GM12878 (cell line): ENCODE results near the gene ARHGEF38. TPM values are rescaled to one million over a fixed set of nuclear protein-coding genes. Genes with fewer than 3 reads are reported as not detected.
"Not testable (repeated sequence)": the region's sequence is repeated elsewhere in the genome, so short reads cannot be mapped to it uniquely, and the experiment has no call there.

Experiments
- ATAC-seq: fragments of 200-7000 bp; cut with Tn5 transposase; 3 replicates; pipeline ENCODE4 v1.9.1; 2020; ENCODE audit warnings: mild to moderate bottlenecking, moderate library complexity
- BruUV-seq: library from RNA; stranded (reverse); fragments of 400-500 nt; replicated peaks from 2 replicates; lab custom pipeline; 2021; lab: Mats Ljungman, UMichigan
- CTCF ChIA-PET: fragments of 300-600 bp; sonication (Branson Sonifier 250); formaldehyde crosslinking; extraction: SDS; loops from one replicate; lab custom pipeline; 2021; ENCODE audit warnings: inconsistent platforms; lab: Yijun Ruan, JAX
- POLR2A ChIA-PET: fragments of 350-600 bp; formaldehyde crosslinking; extraction: SDS; loops from one replicate; lab custom pipeline; 2021; ENCODE audit warnings: inconsistent platforms; lab: Charles Lee
- RAD21 ChIA-PET: fragments of 300-600 bp; sonication (Branson Sonifier 250); formaldehyde crosslinking; loops from one replicate; lab custom pipeline; 2023; ENCODE audit warnings: antibody characterized with exemption; ENCODE audit not compliant: unreplicated experiment; lab: Charles Lee
- SMC1A ChIA-PET: fragments of 300-600 bp; sonication (Branson Sonifier 250); formaldehyde crosslinking; loops from one replicate; lab custom pipeline; 2023; ENCODE audit not compliant: unreplicated experiment, uncharacterized antibody; lab: Charles Lee
- DNase-seq: peaks from one replicate; pipeline ENCODE4 v3.0.0-alpha.2; 2011; ENCODE audit warnings: low read depth, low spot score
- FAIRE-seq: peaks from 3 replicates; lab custom pipeline; 2011; peaks lifted over from hg19 to GRCh38; lab: Jason Lieb, UNC
- H2AFZ ChIP-seq: 2 replicates; pipeline ENCODE4 v1.6.0; 2011; ENCODE audit warnings: low read depth, low read length, control low read depth; ENCODE audit not compliant: control insufficient read depth
- H3K27ac ChIP-seq: 2 replicates; pipeline ENCODE4 v1.5.1; 2011; ENCODE audit warnings: control low read depth; ENCODE audit not compliant: control insufficient read depth, insufficient read depth
- H3K27me3 ChIP-seq, 2 experiments: replicated peaks in 1 of 2; 2 replicates each; pipeline versions ENCODE4 v1.6.0 to v1.6.1; 2011; ENCODE audit warnings: low read length in 1 of 2; ENCODE audit not compliant: control insufficient read depth in 2 of 2, insufficient read depth in 2 of 2
- H3K36me3 ChIP-seq, 2 experiments: 2 replicates each; pipeline ENCODE4 v1.5.1; 2011; ENCODE audit warnings: low read length in 1 of 2; ENCODE audit not compliant: control insufficient read depth in 2 of 2, insufficient read depth in 2 of 2
- H3K4me1 ChIP-seq: 2 replicates; pipeline ENCODE4 v1.6.1; 2011; ENCODE audit warnings: mild to moderate bottlenecking, low read length, moderate library complexity, mixed read lengths; ENCODE audit not compliant: control insufficient read depth, insufficient read depth
- H3K4me2 ChIP-seq: 2 replicates; pipeline ENCODE4 v1.6.0; 2011; ENCODE audit warnings: control low read depth; ENCODE audit not compliant: control insufficient read depth, insufficient read depth
- H3K4me3 ChIP-seq: fragments of 200-600 bp; sonication (generic); 2 replicates; pipeline ENCODE4 v1.5.1; 2016
- H3K79me2 ChIP-seq: 2 replicates; pipeline ENCODE4 v1.6.0; 2011; ENCODE audit warnings: low read length; ENCODE audit not compliant: control insufficient read depth, insufficient read depth
- H3K9ac ChIP-seq: 2 replicates; pipeline ENCODE4 v1.8.0; 2011; ENCODE audit warnings: low read length, control low read depth, mixed read lengths; ENCODE audit not compliant: control insufficient read depth, insufficient read depth
- H3K9me3 ChIP-seq: replicated peaks from 3 replicates; pipeline ENCODE4 v1.5.1; 2011; ENCODE audit warnings: mild to moderate bottlenecking, low read length; ENCODE audit not compliant: control insufficient read depth, insufficient read depth
- H4K20me1 ChIP-seq: 2 replicates; pipeline ENCODE4 v1.6.0; 2011; ENCODE audit not compliant: control insufficient read depth, insufficient read depth
- WGBS: methylation state at CpG from one replicate; pipeline ENCODE4 v1.1.6; 2016; ENCODE audit warnings: low lambda C conversion rate; ENCODE audit not compliant: insufficient replicate concordance, insufficient coverage; ENCODE audit errors: missing lambda C conversion rate; 5-methylcytosine and 5-hydroxymethylcytosine counted together
- in situ Hi-C: fragments of 300-500 bp; cut with MboI; formaldehyde crosslinking; loops from 9 replicates; pipeline ENCODE4 v1.14.3; 2018; ENCODE audit warnings: mixed read lengths
- intact Hi-C: fragments of 100-400 bp; cut with micrococcal nuclease; formaldehyde crosslinking; loops from one replicate; pipeline ENCODE4 v1.14.2; 2022; ENCODE audit not compliant: unreplicated experiment
- polyA plus RNA-seq, 11 experiments: library from polyadenylated mRNA; depleted of rRNA in 4 of 11; unstranded in 6 of 11; stranded (reverse) in 5 of 11; fragments of >200 nt; fragmentation: Nextera tagmentation in 4 of 11; fragmentation: Illumina TruSeq in 1 of 11; extraction: Ambion mirVana in 4 of 11; extraction: Trizol in 1 of 11; gene quantifications; 1 replicate in 1 of 11; 2 replicates in 10 of 11; pipeline versions ENCODE4 v1.2.1 to v1.2.3, GENCODE V29; 2011 to 2016; ENCODE audit warnings: inconsistent platforms in 2 of 11, missing spikeins in 2 of 11, low read depth in 1 of 11
- total RNA-seq, 4 experiments: library from RNA; depleted of rRNA in 3 of 4; stranded (reverse); fragments of >200 nt in 3 of 4; fragmentation: Illumina TruSeq in 1 of 4; extraction: Trizol in 1 of 4; gene quantifications; 2 replicates each; pipeline versions ENCODE4 v1.2.1 to v1.2.3, GENCODE V29; 2013 to 2021
- TF ChIP-seq, protein P1 (sequence below): fragments of 450-650 bp; IDR thresholded peaks from 2 replicates; pipeline ENCODE4 v1.6.1; 2016; ENCODE audit warnings: mild to moderate bottlenecking

ARHGEF38 gene
- total and polyA plus RNA-seq, 10 of the 15 experiments (the other 5 are each of a cell fraction or from before 2014, with no cell fraction given): 0.01 to 1.1 (median 0.09) TPM; not detected in 2

DNA sequence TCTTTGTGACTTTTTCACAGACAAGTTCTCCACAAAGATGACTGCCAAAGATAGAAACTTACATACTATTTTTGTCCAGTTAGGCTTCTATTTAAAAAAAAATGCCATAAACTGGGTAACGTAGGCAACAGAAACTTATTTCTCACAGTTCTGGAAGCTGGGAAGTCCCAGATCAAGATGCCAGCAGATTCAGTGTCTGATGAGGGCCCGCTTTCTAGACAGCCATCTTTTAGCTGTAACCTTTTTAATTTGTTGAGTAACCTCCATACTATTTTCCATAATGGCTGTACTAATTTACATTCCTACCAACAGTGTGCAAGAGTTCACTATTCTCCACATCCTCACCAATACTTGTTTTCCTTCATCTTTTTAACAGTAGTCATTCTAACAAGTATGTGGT, 55.5 kb downstream of the ARHGEF38 start:
- FAIRE-seq (no peak), DNase-seq (no peak), ATAC-seq (no peak)
- Histone ChIP-seq H3K27me3 (no peaks in the 10 kb centered on the region), H3K79me2 (no peaks in the 10 kb centered on the region), H3K4me2 (no peak overlapping the region), H3K4me1 (no peaks in the 10 kb centered on the region), H4K20me1 (no peaks in the 10 kb centered on the region), H3K27ac (no peak overlapping the region), H2AFZ (no peak overlapping the region), H3K9ac (no peak overlapping the region), H3K4me3 (no peak overlapping the region), H3K36me3 (no peaks in the 10 kb centered on the region), H3K9me3 (no peaks in the 10 kb centered on the region; the same call in 2 of the 3 replicates)
- 91% methylated on average over 2 of the region's 2 CpGs for WGBS
- TF ChIP-seq, protein P1, sequence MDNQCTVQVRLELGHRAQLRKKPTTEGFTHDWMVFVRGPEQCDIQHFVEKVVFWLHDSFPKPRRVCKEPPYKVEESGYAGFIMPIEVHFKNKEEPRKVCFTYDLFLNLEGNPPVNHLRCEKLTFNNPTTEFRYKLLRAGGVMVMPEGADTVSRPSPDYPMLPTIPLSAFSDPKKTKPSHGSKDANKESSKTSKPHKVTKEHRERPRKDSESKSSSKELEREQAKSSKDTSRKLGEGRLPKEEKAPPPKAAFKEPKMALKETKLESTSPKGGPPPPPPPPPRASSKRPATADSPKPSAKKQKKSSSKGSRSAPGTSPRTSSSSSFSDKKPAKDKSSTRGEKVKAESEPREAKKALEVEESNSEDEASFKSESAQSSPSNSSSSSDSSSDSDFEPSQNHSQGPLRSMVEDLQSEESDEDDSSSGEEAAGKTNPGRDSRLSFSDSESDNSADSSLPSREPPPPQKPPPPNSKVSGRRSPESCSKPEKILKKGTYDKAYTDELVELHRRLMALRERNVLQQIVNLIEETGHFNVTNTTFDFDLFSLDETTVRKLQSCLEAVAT: no peak
- ChIA-PET CTCF (interaction anchor here (1.1 to 1.7 kb wide), 2 partner anchors 10 to 12 kb away, joined by 3 to 4 read pairs; no protein-coding TSS in a partner anchor), SMC1A (interaction anchor here (1.0 to 1.7 kb wide), 2 partner anchors 16 to 18 kb away, joined by 3 to 5 read pairs; no protein-coding TSS in a partner anchor), POLR2A (interaction anchor here (1.4 kb wide), 1 partner anchor 24 kb away, joined by 7 read pairs; no protein-coding TSS in a partner anchor), RAD21 (no interaction called here)
- intact Hi-C loops: no loop called here
- in situ Hi-C loops: no loop called here
- no TSS peak for BruUV-seq

DNA sequence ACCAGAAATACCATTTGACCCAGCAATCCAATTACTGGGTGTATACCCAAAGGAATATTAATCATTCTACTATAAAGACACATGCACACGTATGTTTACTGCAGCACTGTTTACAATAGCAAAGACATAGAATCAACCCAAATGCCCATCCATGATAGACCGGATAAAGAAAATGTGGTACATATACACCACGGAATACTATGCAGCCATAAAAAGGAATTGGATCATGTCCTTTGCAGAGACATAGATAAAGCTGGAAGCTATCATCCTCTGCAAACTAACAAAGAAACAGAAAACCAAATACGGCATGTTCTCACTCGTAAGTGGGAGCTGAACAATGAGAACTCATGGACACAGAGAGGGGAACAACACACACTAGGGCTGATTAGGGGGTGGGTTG, 57.4 kb downstream of the ARHGEF38 start:
- 90% methylated on average over 5 of the region's 5 CpGs for WGBS
- POLR2A ChIA-PET: not testable (repeated sequence)

More for the DNA sequence above, 57.4 kb downstream of the ARHGEF38 start:
- H3K79me2 ChIP-seq, H3K36me3 ChIP-seq, BruUV-seq, H4K20me1 ChIP-seq, RAD21 ChIA-PET, H3K4me3 ChIP-seq, H3K4me2 ChIP-seq, H2AFZ ChIP-seq, H3K4me1 ChIP-seq, DNase-seq, H3K9me3 ChIP-seq, H3K27me3 ChIP-seq, ATAC-seq, H3K27ac ChIP-seq, FAIRE-seq, in situ Hi-C loops, H3K9ac ChIP-seq, intact Hi-C loops: not testable (repeated sequence)
- CTCF ChIA-PET: interaction anchor here (0.6 to 1.6 kb wide), 3 partner anchors 15 to 750 kb away, joined by 3 to 4 read pairs (median 4); no protein-coding TSS in a partner anchor
- SMC1A ChIA-PET: interaction anchor here (1.6 to 1.7 kb wide), 2 partner anchors 16 to 22 kb away, joined by 5 read pairs; no protein-coding TSS in a partner anchor
